Urothelium cell line (cell line): ENCODE data around the gene FRRS1L.
"Not testable (repeated sequence)": the region's sequence is repeated elsewhere in the genome, so short reads cannot be mapped to it uniquely, and the experiment has no call there.

Source experiments
- DNase-seq: peaks from one replicate; pipeline ENCODE4 v3.0.0; 2011; ENCODE audit warnings: low spot score, mixed read lengths
- FAIRE-seq: peaks from 2 replicates; lab custom pipeline; 2011; peaks lifted over from hg19 to GRCh38; lab: Jason Lieb, UNC

FRRS1L gene

GRCh38 chr9:109134167-109134578 lies 32.9 kb downstream of the FRRS1L start:
- no peak for DNase-seq

GRCh38 chr9:109133533-109133932 lies 33.5 kb downstream of the FRRS1L start:
- FAIRE-seq (no peak), DNase-seq (no peak)

More at GRCh38 chr9:109134167-109134578, 32.9 kb downstream of the FRRS1L start:
- no peak for FAIRE-seq

GRCh38 chr9:109132567-109133021 lies 34.5 kb downstream of the FRRS1L start:
- DNase-seq (no peak), FAIRE-seq (no peak)

- no peak for DNase-seq
- FAIRE-seq: no peak
Observed at GRCh38 chr9:109129470-109130197, 37.4 kb downstream of the FRRS1L start.

GRCh38 chr9:109126671-109127070 lies 40.4 kb downstream of the FRRS1L start:
- DNase-seq, FAIRE-seq: not testable (repeated sequence)

GRCh38 chr9:109124121-109124520 lies 42.9 kb downstream of the FRRS1L start:
- DNase-seq: no peak
- no peak for FAIRE-seq

- FAIRE-seq: no peak
Observed at GRCh38 chr9:109122726-109123621, 44.1 kb downstream of the FRRS1L start.

GRCh38 chr9:109121232-109121796 lies 45.7 kb downstream of the FRRS1L start:
- FAIRE-seq (no peak), DNase-seq (no peak)

More at GRCh38 chr9:109122726-109123621, 44.1 kb downstream of the FRRS1L start:
- DNase-seq: no peak

GRCh38 chr9:109120204-109120789 lies 46.8 kb downstream of the FRRS1L start:
- FAIRE-seq (no peak), DNase-seq (no peak)

- FAIRE-seq (no peak), DNase-seq (peak; percentile 92)
Observed at GRCh38 chr9:109119439-109120203, 47.4 kb downstream of the FRRS1L start, which contains the start of gene TMEM245. TMEM245 (minus strand) TSS chr9:109119947; CDS start chr9:109119913, 34 bp downstream.

- no peak for DNase-seq
- FAIRE-seq: no peak
Observed at GRCh38 chr9:109118808-109119438, 48.1 kb downstream of the FRRS1L start.

GRCh38 chr9:109117856-109118807 lies 48.9 kb downstream of the FRRS1L start:
- FAIRE-seq (no peak), DNase-seq (peak; percentile 49)

GRCh38 chr9:109115931-109116526 lies 51.0 kb downstream of the FRRS1L start:
- DNase-seq: no peak
- FAIRE-seq: no peak

- no peak for FAIRE-seq
Observed at GRCh38 chr9:109114670-109115069, 52.4 kb downstream of the FRRS1L start.

GRCh38 chr9:109113892-109114609 lies 53.0 kb downstream of the FRRS1L start:
- FAIRE-seq: no peak
- DNase-seq: no peak

More at GRCh38 chr9:109114670-109115069, 52.4 kb downstream of the FRRS1L start:
- no peak for DNase-seq

GRCh38 chr9:109113254-109113653 lies 53.8 kb downstream of the FRRS1L start:
- DNase-seq: no peak
- FAIRE-seq: no peak

- FAIRE-seq (no peak), DNase-seq (no peak)
Observed at GRCh38 chr9:109110329-109111021, 56.6 kb downstream of the FRRS1L start.
